Neural cell (in vitro differentiated cells): ENCODE results near the gene PALD1. TPM values are rescaled to one million over a fixed set of nuclear protein-coding genes. Genes with fewer than 3 reads are reported as not detected.

Source experiments
- H2AFZ ChIP-seq: fragments of 200-600, 300-800 bp; sonication (generic), shearing (Covaris generic); 2 replicates; pipeline ENCODE4 v1.6.0; 2014; ENCODE audit warnings: low read depth, mild to moderate bottlenecking, antibody characterized with exemption, low read length, moderate library complexity
- H3F3A ChIP-seq: fragments of 200-600 bp; shearing (Covaris generic); 2 replicates; pipeline ENCODE4 v1.6.1; 2016; ENCODE audit warnings: mild to moderate bottlenecking, moderate library complexity, mixed read lengths, antibody characterized with exemption, low read length; ENCODE audit not compliant: insufficient read depth, poor library complexity, severe bottlenecking
- H3K27ac ChIP-seq: fragments of 200-600, 300-800 bp; sonication (generic), shearing (Covaris generic); 2 replicates; pipeline ENCODE4 v1.5.1; 2014; ENCODE audit warnings: mild to moderate bottlenecking, low read length, moderate library complexity
- H3K27me3 ChIP-seq: fragments of 300-800, 200-600 bp; sonication (generic), shearing (Covaris generic); 2 replicates; pipeline ENCODE4 v1.6.0; 2014; ENCODE audit warnings: mild to moderate bottlenecking, low read depth, low read length, moderate library complexity; ENCODE audit not compliant: insufficient read depth
- H3K36me3 ChIP-seq: fragments of 300-800, 200-600 bp; sonication (generic), shearing (Covaris generic); 2 replicates; pipeline ENCODE4 v1.5.1; 2014; ENCODE audit warnings: mild to moderate bottlenecking, antibody characterized with exemption, low read length, moderate library complexity; ENCODE audit not compliant: insufficient read depth
- H3K4me2 ChIP-seq: fragments of 300-800, 200-600 bp; sonication (generic), shearing (Covaris generic); 2 replicates; pipeline ENCODE4 v1.6.0; 2014; ENCODE audit warnings: mild to moderate bottlenecking, low read length
- H3K4me3 ChIP-seq: fragments of 300-800, 200-600 bp; sonication (generic), shearing (Covaris generic); 2 replicates; pipeline ENCODE4 v1.5.1; 2014; ENCODE audit warnings: mild to moderate bottlenecking, low read length, moderate library complexity
- H3K79me2 ChIP-seq: fragments of 200-600 bp; shearing (Covaris generic); replicated peaks from 2 replicates; pipeline ENCODE4 v1.6.0; 2014; ENCODE audit warnings: mild to moderate bottlenecking, low read length, moderate library complexity; ENCODE audit not compliant: insufficient read depth
- H3K9ac ChIP-seq: fragments of 300-800, 200-600 bp; sonication (generic), shearing (Covaris generic); 2 replicates; pipeline ENCODE4 v1.6.1; 2016; ENCODE audit warnings: mild to moderate bottlenecking, low read length, mixed read lengths
- H3K9me2 ChIP-seq: fragments of 200-600 bp; shearing (Covaris generic); 2 replicates; pipeline ENCODE4 v1.6.1; 2016; ENCODE audit warnings: mild to moderate bottlenecking, low read length, mixed read lengths; ENCODE audit not compliant: insufficient read depth
- H3K9me3 ChIP-seq: fragments of 200-600, 300-800 bp; sonication (generic), shearing (Covaris generic); 2 replicates; pipeline ENCODE4 v1.6.1; 2016; ENCODE audit warnings: mild to moderate bottlenecking, mixed run types, low read length, moderate library complexity, mixed read lengths
- H4K20me1 ChIP-seq: fragments of 200-600 bp; shearing (Covaris generic); 2 replicates; pipeline ENCODE4 v1.6.1; 2016; ENCODE audit warnings: mild to moderate bottlenecking, mixed run types; ENCODE audit not compliant: insufficient read depth
- EP300 ChIP-seq: fragments of 450-650 bp; conservative IDR thresholded peaks from 2 replicates; pipeline ENCODE4 v1.6.1; 2014; ENCODE audit warnings: antibody characterized with exemption, mild to moderate bottlenecking, moderate library complexity; ENCODE audit not compliant: poor library complexity, severe bottlenecking
- EZH2 ChIP-seq: fragments of 200-600, 300-800 bp; shearing (Covaris generic), sonication (generic); IDR thresholded peaks from 2 replicates; pipeline ENCODE4 v1.6.1; 2014; ENCODE audit warnings: antibody characterized with exemption, low read length, borderline replicate concordance, mild to moderate bottlenecking; ENCODE audit not compliant: insufficient read depth, poor library complexity, severe bottlenecking
- MXI1 ChIP-seq: fragments of 450-650 bp; conservative IDR thresholded peaks from 2 replicates; pipeline ENCODE4 v1.6.1; 2014; ENCODE audit warnings: antibody characterized with exemption, mild to moderate bottlenecking; ENCODE audit not compliant: poor library complexity, severe bottlenecking
- POLR2AphosphoS5 ChIP-seq: IDR thresholded peaks from 2 replicates; pipeline ENCODE4 v1.6.1; 2012
- RAD21 ChIP-seq: fragments of 450-650 bp; conservative IDR thresholded peaks from 2 replicates; pipeline ENCODE4 v1.6.1; 2014; ENCODE audit warnings: antibody characterized with exemption, mild to moderate bottlenecking, moderate library complexity
- SMC3 ChIP-seq: fragments of 450-650 bp; conservative IDR thresholded peaks from 2 replicates; pipeline ENCODE4 v1.6.1; 2014; ENCODE audit warnings: antibody characterized with exemption, mild to moderate bottlenecking, moderate library complexity; ENCODE audit not compliant: poor library complexity
- TAF1 ChIP-seq: IDR thresholded peaks from 2 replicates; pipeline ENCODE4 v1.6.1; 2012; ENCODE audit warnings: low read depth
- polyA plus RNA-seq: library from polyadenylated mRNA; depleted of rRNA; stranded (reverse); fragments of >200 nt; gene quantifications from 2 replicates; pipeline ENCODE4 v1.2.3, GENCODE V29; 2014
- TF ChIP-seq, protein P1 (sequence below): fragments of 450-650 bp; IDR thresholded peaks from 2 replicates; pipeline ENCODE4 v1.5.1; 2014; ENCODE audit warnings: antibody characterized with exemption, mild to moderate bottlenecking, moderate library complexity; ENCODE audit not compliant: poor library complexity, severe bottlenecking
- TF ChIP-seq, protein P2 (sequence below): IDR thresholded peaks from 2 replicates; pipeline ENCODE4 v1.6.1; 2012; ENCODE audit warnings: borderline replicate concordance

Gene PALD1
- polyA plus RNA-seq, 1 donor from 2014 or later = 1.1 TPM

DNA sequence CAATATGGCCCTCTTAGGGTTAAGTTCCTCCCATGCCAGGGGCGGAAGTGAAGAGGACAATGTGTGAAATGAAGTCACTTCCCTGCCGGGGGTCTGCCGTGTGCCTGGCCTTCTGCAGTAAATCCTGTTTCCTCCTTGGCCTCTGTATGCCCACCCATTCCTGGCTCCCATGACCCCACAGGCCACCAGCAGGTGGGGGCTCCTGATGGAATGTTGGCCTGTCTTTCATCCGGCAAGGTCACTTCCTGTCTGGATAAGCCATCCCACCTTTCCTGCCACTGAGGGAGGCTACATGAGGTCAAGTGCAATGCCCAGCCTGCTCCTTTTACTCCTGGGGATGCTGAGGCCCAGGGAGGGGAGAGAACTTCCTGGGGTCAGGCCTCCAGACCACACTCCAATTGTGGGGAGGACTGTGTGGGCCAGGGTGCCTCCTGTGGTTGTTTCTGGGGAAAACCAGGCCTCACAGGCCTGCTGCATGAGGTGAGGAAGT is 22.3 kb downstream of the PALD1 start:
- Histone ChIP-seq H3K27me3 (no peaks in the 10 kb centered on the region), H3K4me2 (no peak overlapping the region), H3K79me2 (no peaks in the 10 kb centered on the region), H2AFZ (no peak overlapping the region), H3K27ac (no peak overlapping the region), H3K9me3 (no peaks in the 10 kb centered on the region), H3K4me3 (no peak overlapping the region), H3F3A (no peaks in the 10 kb centered on the region), H3K9ac (no peak overlapping the region), H3K9me2 (no peaks in the 10 kb centered on the region), H4K20me1 (no peaks in the 10 kb centered on the region), H3K36me3 (no peaks in the 10 kb centered on the region)
- TF ChIP-seq EZH2 (no peak), RAD21 (no peak), POLR2AphosphoS5 (no peak), TAF1 (no peak), MXI1 (no peak)
- TF ChIP-seq, protein P1, sequence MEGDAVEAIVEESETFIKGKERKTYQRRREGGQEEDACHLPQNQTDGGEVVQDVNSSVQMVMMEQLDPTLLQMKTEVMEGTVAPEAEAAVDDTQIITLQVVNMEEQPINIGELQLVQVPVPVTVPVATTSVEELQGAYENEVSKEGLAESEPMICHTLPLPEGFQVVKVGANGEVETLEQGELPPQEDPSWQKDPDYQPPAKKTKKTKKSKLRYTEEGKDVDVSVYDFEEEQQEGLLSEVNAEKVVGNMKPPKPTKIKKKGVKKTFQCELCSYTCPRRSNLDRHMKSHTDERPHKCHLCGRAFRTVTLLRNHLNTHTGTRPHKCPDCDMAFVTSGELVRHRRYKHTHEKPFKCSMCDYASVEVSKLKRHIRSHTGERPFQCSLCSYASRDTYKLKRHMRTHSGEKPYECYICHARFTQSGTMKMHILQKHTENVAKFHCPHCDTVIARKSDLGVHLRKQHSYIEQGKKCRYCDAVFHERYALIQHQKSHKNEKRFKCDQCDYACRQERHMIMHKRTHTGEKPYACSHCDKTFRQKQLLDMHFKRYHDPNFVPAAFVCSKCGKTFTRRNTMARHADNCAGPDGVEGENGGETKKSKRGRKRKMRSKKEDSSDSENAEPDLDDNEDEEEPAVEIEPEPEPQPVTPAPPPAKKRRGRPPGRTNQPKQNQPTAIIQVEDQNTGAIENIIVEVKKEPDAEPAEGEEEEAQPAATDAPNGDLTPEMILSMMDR = no peak

DNA sequence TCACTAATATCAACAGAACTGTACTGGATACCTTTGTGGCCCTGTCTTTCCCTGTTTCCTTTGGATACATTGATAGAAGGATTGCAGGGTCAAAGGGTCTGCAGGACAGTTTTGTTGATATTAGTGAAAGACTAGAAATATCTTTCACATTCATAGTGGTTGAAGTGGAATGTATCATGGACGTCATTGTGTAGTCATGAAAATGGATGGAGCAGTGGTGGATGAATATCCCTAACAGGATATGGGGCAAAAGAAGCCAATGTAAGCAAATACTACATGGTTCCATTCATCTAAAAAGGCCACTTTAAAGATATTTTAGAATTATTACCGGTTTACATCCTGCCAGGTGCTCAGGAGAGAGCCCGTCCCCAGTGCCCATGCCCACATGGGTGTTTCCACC is 23.8 kb downstream of the PALD1 start:
- no peak overlapping the region for H3K4me2 ChIP-seq
- no peaks in the 10 kb centered on the region for H3K36me3 ChIP-seq
- H3K27ac ChIP-seq = no peak overlapping the region
- no peaks in the 10 kb centered on the region for H3K79me2 ChIP-seq
- no peak overlapping the region for H2AFZ ChIP-seq
- H4K20me1 ChIP-seq = no peaks in the 10 kb centered on the region
- H3K9me3 ChIP-seq = no peaks in the 10 kb centered on the region
- no peak for TF ChIP-seq SMC3
- TF ChIP-seq EZH2 = no peak
- TF ChIP-seq, protein P1 = no peak
- no peak for TF ChIP-seq MXI1
- H3K9me2 ChIP-seq = no peaks in the 10 kb centered on the region
- H3F3A ChIP-seq = no peaks in the 10 kb centered on the region
- H3K9ac ChIP-seq = no peak overlapping the region
- H3K27me3 ChIP-seq = no peaks in the 10 kb centered on the region
- H3K4me3 ChIP-seq = no peak overlapping the region

DNA sequence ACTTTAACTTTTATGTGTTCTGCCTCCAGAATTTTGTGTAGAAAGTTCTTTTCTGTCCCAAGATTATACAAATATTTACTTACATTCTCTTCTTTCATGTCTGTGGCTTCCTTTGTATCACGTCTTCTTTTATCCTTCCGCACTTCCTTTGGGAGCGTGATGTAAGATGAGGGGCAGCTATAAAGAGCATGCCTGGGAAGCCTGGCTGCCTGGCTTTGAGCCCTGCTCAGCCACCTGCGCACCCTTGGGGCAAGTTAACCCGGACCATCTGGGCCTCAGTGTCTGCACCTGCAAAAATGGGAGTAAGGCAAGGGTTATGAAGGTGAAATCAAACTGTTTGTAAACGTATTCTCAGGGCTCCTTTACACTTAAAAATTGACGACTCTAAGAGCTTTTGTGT is 25.2 kb downstream of the PALD1 start:
- TF ChIP-seq MXI1 (no peak), SMC3 (no peak), RAD21 (no peak), TAF1 (no peak), POLR2AphosphoS5 (no peak), EP300 (no peak), EZH2 (no peak)
- TF ChIP-seq, protein P2, sequence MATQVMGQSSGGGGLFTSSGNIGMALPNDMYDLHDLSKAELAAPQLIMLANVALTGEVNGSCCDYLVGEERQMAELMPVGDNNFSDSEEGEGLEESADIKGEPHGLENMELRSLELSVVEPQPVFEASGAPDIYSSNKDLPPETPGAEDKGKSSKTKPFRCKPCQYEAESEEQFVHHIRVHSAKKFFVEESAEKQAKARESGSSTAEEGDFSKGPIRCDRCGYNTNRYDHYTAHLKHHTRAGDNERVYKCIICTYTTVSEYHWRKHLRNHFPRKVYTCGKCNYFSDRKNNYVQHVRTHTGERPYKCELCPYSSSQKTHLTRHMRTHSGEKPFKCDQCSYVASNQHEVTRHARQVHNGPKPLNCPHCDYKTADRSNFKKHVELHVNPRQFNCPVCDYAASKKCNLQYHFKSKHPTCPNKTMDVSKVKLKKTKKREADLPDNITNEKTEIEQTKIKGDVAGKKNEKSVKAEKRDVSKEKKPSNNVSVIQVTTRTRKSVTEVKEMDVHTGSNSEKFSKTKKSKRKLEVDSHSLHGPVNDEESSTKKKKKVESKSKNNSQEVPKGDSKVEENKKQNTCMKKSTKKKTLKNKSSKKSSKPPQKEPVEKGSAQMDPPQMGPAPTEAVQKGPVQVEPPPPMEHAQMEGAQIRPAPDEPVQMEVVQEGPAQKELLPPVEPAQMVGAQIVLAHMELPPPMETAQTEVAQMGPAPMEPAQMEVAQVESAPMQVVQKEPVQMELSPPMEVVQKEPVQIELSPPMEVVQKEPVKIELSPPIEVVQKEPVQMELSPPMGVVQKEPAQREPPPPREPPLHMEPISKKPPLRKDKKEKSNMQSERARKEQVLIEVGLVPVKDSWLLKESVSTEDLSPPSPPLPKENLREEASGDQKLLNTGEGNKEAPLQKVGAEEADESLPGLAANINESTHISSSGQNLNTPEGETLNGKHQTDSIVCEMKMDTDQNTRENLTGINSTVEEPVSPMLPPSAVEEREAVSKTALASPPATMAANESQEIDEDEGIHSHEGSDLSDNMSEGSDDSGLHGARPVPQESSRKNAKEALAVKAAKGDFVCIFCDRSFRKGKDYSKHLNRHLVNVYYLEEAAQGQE = no peak
- TF ChIP-seq, protein P1 = no peak
- no peaks in the 10 kb centered on the region for H3K27me3 ChIP-seq
- H3K4me3 ChIP-seq = no peak overlapping the region
- H3K4me2 ChIP-seq = no peak overlapping the region
- no peaks in the 10 kb centered on the region for H4K20me1 ChIP-seq
- no peaks in the 10 kb centered on the region for H3K36me3 ChIP-seq
- H3F3A ChIP-seq = no peaks in the 10 kb centered on the region
- H3K9ac ChIP-seq = no peak overlapping the region
- no peaks in the 10 kb centered on the region for H3K79me2 ChIP-seq
- no peak overlapping the region for H3K27ac ChIP-seq
- no peak overlapping the region for H2AFZ ChIP-seq
- no peaks in the 10 kb centered on the region for H3K9me2 ChIP-seq
- H3K9me3 ChIP-seq = no peaks in the 10 kb centered on the region
